Type B pancreatic cell (in vitro differentiated cells): Measurements from ENCODE around the gene TBC1D22A. TPM values are rescaled to one million over a fixed set of nuclear protein-coding genes. Genes with fewer than 3 reads are reported as not detected.

Experiments used
- DNase-seq: peaks from one replicate; pipeline ENCODE4 v3.0.0; 2021; ENCODE audit warnings: mixed read lengths; ENCODE audit not compliant: unreplicated experiment; ENCODE audit errors: extremely low spot score
- H3K27ac Mint-ChIP-seq: 2 replicates; pipeline ENCODE4 v1.8.0; 2021; ENCODE audit warnings: mild to moderate bottlenecking, mixed read lengths
- H3K27me3 Mint-ChIP-seq: 2 replicates; pipeline ENCODE4 v1.8.0; 2021; ENCODE audit warnings: mixed read lengths
- H3K36me3 Mint-ChIP-seq: 2 replicates; pipeline ENCODE4 v1.8.0; 2021; ENCODE audit warnings: mixed read lengths
- H3K4me1 Mint-ChIP-seq: one replicate; pipeline ENCODE4 v1.8.0; 2021; ENCODE audit warnings: mixed read lengths; ENCODE audit not compliant: unreplicated experiment
- H3K4me3 Mint-ChIP-seq: 2 replicates; pipeline ENCODE4 v1.8.0; 2021; ENCODE audit warnings: mild to moderate bottlenecking, mixed read lengths
- H3K9me3 Mint-ChIP-seq: 2 replicates; pipeline ENCODE4 v1.8.0; 2021; ENCODE audit warnings: mixed read lengths
- total RNA-seq: library from RNA; stranded (reverse); gene quantifications from 2 replicates; pipeline ENCODE4 v1.2.1, GENCODE V29; 2021; ENCODE audit warnings: low replicate concordance
- TF ChIP-seq, protein P1 (sequence below): fragments of 200-600 bp; sonication (generic); conservative IDR thresholded peaks from 2 replicates; pipeline ENCODE4 v1.5.0; 2021; ENCODE audit warnings: antibody characterized with exemption, mild to moderate bottlenecking

Gene TBC1D22A
- total RNA-seq, 1 donor from 2014 or later = 16.2 TPM

DNA sequence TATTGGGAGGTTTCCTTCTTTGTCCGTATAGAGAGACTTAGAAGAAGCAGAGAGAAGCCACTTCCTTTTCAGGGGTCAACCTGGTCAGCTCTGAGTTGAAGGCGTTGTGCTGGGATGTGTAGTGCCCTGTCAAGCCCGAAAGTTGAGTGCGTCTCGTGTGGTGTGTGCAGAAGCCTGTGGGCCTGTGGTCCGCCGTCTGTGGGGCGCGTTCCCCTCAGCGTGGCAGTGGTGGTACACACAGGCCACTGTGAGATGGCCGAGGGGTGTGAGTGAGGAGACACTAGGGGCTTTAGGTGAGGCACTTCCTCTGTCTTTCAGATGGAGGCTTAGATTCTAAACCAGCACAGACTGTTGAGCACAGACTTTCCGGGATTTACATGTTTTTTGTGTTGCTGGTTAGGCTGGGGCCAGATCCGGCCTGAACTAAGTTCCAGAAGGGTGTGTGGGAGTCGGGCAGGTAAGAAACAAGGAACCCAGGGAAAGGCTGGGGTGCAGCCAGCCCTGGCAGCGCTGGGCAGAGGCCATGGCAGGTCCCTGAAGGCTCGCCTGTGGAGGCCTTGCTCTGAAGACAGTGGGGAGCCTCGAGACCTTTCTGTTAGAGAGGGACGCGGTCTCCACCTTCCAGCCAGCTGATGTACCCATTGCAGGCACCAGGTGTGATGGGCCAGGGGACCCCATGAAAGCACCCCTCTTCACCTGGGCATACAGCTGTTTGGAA is 194.2 kb downstream of the TBC1D22A start:
- DNase-seq = no peak
- TF ChIP-seq, protein P1, sequence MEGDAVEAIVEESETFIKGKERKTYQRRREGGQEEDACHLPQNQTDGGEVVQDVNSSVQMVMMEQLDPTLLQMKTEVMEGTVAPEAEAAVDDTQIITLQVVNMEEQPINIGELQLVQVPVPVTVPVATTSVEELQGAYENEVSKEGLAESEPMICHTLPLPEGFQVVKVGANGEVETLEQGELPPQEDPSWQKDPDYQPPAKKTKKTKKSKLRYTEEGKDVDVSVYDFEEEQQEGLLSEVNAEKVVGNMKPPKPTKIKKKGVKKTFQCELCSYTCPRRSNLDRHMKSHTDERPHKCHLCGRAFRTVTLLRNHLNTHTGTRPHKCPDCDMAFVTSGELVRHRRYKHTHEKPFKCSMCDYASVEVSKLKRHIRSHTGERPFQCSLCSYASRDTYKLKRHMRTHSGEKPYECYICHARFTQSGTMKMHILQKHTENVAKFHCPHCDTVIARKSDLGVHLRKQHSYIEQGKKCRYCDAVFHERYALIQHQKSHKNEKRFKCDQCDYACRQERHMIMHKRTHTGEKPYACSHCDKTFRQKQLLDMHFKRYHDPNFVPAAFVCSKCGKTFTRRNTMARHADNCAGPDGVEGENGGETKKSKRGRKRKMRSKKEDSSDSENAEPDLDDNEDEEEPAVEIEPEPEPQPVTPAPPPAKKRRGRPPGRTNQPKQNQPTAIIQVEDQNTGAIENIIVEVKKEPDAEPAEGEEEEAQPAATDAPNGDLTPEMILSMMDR = no peak
- Mint-ChIP-seq H3K4me3 (no peak overlapping the region), H3K36me3 (no peaks in the 10 kb centered on the region), H3K4me1 (peaks cover 6% of the 10 kb centered on the region), H3K9me3 (no peaks in the 10 kb centered on the region), H3K27me3 (no peaks in the 10 kb centered on the region), H3K27ac (no peak overlapping the region)

DNA sequence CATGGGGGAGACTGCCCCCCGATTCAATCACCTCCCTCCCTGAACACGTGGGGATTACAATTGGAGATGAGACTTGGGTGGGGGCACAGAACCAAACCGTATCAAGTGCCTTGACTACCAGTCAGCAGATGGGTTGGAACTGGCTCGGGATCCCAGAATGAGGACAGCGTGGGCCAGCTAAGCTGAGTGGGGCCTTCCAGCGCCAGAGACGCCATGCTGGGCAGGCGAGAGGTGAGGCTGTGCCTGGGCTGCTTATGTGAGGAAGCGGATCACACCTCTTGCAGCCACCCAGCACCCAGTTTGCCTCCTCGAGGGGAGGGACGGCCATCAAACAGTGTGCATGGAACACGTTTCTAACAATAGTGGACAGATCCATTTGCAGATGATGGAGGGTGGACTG is 195.1 kb downstream of the TBC1D22A start:
- DNase-seq = no peak
- H3K4me3 Mint-ChIP-seq = no peak overlapping the region
- TF ChIP-seq, protein P1 = no peak
- H3K4me1 Mint-ChIP-seq = peaks cover 11% of the 10 kb centered on the region
- H3K27ac Mint-ChIP-seq = no peak overlapping the region
- no peaks in the 10 kb centered on the region for H3K36me3 Mint-ChIP-seq
- H3K27me3 Mint-ChIP-seq = no peaks in the 10 kb centered on the region
- no peaks in the 10 kb centered on the region for H3K9me3 Mint-ChIP-seq

DNA sequence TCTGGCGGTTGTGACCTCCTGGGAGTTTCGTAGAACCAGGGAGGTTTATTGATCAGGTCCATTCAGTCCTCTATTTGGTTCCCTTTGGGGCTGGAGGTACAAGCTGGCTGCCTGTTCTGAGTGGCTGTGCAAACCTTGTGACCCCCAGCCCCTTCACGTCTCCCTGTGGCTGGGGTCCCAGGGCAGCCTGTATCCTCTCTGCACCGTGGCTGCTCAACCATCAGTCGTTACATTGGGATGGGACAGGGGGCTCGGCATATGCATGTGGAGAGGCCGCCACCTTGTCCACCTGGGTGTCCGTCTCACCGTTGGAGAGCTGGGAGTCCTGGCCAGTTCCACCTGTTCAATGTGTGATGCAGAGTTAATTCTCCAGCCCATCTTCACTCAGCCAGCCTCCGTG is 195.7 kb downstream of the TBC1D22A start:
- TF ChIP-seq, protein P1 = no peak
- Mint-ChIP-seq H3K36me3 (no peaks in the 10 kb centered on the region), H3K27me3 (no peaks in the 10 kb centered on the region), H3K9me3 (no peaks in the 10 kb centered on the region), H3K4me3 (no peak overlapping the region), H3K4me1 (peaks cover 11% of the 10 kb centered on the region), H3K27ac (no peak overlapping the region)
- DNase-seq = no peak

DNA sequence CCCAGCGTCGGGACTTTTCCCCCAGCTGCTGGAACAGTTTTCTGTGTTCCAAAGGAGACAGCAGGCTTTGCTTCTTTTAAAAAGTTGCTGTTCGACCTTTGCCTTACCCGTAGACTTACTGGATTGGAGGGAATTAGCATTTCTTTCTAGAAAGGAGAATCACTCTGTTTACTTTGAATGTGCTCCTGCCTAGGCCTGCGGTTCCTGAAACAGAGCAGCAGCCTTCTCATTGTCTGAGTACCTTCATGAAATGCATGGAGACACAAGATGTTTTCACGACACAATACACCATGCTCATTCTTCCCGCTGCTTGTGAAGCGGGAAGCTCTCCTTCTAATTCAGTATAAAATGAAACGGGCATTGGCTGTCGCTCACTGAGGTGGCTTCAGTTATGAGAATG is 196.2 kb downstream of the TBC1D22A start:
- Mint-ChIP-seq H3K36me3 (no peaks in the 10 kb centered on the region), H3K4me3 (no peak overlapping the region), H3K27me3 (no peaks in the 10 kb centered on the region), H3K9me3 (no peaks in the 10 kb centered on the region), H3K4me1 (peaks cover 11% of the 10 kb centered on the region), H3K27ac (no peak overlapping the region)
- DNase-seq = no peak
- TF ChIP-seq, protein P1 = no peak

DNA sequence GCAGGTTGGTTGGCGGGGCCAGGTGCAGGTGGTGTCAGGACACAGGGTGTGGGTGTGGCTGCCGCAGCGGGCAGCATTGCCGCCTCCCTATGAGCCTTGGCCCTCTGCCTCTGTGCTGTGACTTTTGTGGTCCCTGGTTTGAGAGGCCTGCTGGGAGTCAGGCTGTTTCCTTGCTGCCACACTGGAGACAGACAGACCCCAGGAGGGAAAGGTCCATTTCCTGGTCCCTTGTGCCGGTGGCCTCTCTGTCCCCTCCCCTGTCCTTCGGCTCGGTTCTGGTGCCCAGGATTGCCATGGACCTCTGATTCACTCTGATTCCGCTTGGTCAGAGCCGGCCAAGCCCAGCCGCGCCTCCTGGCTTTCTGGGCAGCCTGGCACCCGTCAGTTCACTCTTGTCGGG is 196.9 kb downstream of the TBC1D22A start:
- no peak overlapping the region for H3K4me3 Mint-ChIP-seq
- H3K4me1 Mint-ChIP-seq = peaks cover 8% of the 10 kb centered on the region
- TF ChIP-seq, protein P1 = no peak
- no peak overlapping the region for H3K27ac Mint-ChIP-seq
- H3K9me3 Mint-ChIP-seq = no peaks in the 10 kb centered on the region
- no peaks in the 10 kb centered on the region for H3K36me3 Mint-ChIP-seq
- peak; percentile 51 for DNase-seq
- no peaks in the 10 kb centered on the region for H3K27me3 Mint-ChIP-seq
